SK-N-SH (cell line): Measurements from ENCODE around the gene MIPEP.

Source experiments
- EP300 ChIP-seq, 2 experiments: IDR thresholded peaks; 2 replicates each; pipeline versions ENCODE4 v1.4.0 to v1.6.1; 2012; ENCODE audit warnings: borderline replicate concordance in 1 of 2, low read depth in 1 of 2, low read length in 1 of 2
- POLR2AphosphoS5 ChIP-seq: IDR thresholded peaks from 2 replicates; pipeline ENCODE4 v1.6.1; 2012; ENCODE audit warnings: low read depth, low read length
- RXRA ChIP-seq: IDR thresholded peaks from 2 replicates; pipeline ENCODE4 v1.4.0; 2012; ENCODE audit warnings: low read depth, mild to moderate bottlenecking, borderline replicate concordance
- TF ChIP-seq, protein P1 (sequence below): fragments of 200-600 bp; sonication (generic); IDR thresholded peaks from 2 replicates; pipeline ENCODE4 v1.6.1; 2017; ENCODE audit warnings: antibody characterized with exemption, mild to moderate bottlenecking, moderate library complexity
- TF ChIP-seq, protein P2 (sequence below): IDR thresholded peaks from 2 replicates; pipeline ENCODE4 v1.4.0; 2012; ENCODE audit warnings: low read depth

- TF ChIP-seq POLR2AphosphoS5, result no peak
- no peak for TF ChIP-seq RXRA
- TF ChIP-seq, protein P1, sequence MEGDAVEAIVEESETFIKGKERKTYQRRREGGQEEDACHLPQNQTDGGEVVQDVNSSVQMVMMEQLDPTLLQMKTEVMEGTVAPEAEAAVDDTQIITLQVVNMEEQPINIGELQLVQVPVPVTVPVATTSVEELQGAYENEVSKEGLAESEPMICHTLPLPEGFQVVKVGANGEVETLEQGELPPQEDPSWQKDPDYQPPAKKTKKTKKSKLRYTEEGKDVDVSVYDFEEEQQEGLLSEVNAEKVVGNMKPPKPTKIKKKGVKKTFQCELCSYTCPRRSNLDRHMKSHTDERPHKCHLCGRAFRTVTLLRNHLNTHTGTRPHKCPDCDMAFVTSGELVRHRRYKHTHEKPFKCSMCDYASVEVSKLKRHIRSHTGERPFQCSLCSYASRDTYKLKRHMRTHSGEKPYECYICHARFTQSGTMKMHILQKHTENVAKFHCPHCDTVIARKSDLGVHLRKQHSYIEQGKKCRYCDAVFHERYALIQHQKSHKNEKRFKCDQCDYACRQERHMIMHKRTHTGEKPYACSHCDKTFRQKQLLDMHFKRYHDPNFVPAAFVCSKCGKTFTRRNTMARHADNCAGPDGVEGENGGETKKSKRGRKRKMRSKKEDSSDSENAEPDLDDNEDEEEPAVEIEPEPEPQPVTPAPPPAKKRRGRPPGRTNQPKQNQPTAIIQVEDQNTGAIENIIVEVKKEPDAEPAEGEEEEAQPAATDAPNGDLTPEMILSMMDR, result no peak
- TF ChIP-seq, protein P2, sequence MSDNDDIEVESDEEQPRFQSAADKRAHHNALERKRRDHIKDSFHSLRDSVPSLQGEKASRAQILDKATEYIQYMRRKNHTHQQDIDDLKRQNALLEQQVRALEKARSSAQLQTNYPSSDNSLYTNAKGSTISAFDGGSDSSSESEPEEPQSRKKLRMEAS, result no peak
- TF ChIP-seq EP300 (IDR thresholded peaks at IDR 0.05; ENCODE audit: borderline replicate concordance in 1 of 2, low read depth in 1 of 2, low read length in 1 of 2), result no peak
Observed at GRCh38 chr13:23842406-23842805, 46.8 kb downstream of the MIPEP start.
